ENCODE results near the gene LIMK2. TPM values are rescaled to one million over a fixed set of nuclear protein-coding genes. Genes with fewer than 3 reads are reported as not detected.
A peak's percentile ranks its signal among the peaks of the same experiment; 100 is the strongest.

Gene LIMK2
- total RNA-seq, 1 experiment from 2014 or later: 42.8 TPM

DNA sequence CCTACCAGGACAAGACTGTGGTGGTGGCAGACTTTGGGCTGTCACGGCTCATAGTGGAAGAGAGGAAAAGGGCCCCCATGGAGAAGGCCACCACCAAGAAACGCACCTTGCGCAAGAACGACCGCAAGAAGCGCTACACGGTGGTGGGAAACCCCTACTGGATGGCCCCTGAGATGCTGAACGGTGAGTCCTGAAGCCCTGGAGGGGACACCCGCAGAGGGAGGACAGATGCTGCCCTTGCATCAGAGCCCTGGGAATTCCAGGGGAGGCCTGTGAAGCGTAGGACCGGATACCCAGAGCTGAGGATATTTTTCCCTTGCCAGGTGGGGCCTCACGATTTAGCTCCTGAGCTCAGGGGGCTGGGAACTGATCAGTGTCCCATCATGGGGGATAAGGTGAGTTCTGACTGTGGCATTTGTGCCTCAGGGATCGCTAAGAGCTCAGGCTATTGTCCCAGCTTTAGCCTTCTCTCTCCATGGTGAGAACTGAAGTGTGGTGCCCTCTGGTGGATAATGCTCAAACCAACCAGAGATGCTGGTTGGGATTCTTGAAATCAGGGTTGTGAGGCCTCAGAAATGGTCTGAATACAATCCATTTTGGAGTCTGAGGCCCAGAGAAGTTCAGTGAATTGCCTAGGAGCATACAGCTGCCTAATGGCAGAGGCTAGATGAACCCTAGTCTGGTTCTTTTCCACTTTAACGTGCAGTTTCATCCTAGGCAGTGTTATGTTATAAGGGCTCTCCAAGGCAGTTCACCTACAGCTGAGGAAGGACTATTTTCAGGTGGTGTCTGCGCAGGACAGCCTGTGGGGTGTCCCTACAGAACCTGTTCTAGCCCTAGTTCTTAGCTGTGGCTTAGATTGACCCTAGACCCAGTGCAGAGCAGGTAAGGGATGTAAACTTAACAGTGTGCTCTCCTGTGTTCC lies 60.7 kb downstream of the LIMK2 start:
- H3K36me3 Mint-ChIP-seq: peaks cover 49% of the 10 kb centered on the region
- DNase-seq (ENCODE audit: low spot score): peak; percentile 67
- H3K9me3 Mint-ChIP-seq: no peaks in the 10 kb centered on the region
- peak; percentile 60 for ATAC-seq
- H3K27ac Mint-ChIP-seq: peak overlapping the region; percentile 89
- POLR2A ChIA-PET: interaction anchor here (0.5 to 1.6 kb wide), 3 partner anchors 18 to 522 kb away, joined by 3 to 5 read pairs (median 3); no protein-coding TSS in a partner anchor
- TF ChIP-seq ATF1 (CRISPR knock-in tag; IDR thresholded peaks at IDR 0.05): no peak
- TF ChIP-seq, protein P1, sequence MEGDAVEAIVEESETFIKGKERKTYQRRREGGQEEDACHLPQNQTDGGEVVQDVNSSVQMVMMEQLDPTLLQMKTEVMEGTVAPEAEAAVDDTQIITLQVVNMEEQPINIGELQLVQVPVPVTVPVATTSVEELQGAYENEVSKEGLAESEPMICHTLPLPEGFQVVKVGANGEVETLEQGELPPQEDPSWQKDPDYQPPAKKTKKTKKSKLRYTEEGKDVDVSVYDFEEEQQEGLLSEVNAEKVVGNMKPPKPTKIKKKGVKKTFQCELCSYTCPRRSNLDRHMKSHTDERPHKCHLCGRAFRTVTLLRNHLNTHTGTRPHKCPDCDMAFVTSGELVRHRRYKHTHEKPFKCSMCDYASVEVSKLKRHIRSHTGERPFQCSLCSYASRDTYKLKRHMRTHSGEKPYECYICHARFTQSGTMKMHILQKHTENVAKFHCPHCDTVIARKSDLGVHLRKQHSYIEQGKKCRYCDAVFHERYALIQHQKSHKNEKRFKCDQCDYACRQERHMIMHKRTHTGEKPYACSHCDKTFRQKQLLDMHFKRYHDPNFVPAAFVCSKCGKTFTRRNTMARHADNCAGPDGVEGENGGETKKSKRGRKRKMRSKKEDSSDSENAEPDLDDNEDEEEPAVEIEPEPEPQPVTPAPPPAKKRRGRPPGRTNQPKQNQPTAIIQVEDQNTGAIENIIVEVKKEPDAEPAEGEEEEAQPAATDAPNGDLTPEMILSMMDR (IDR thresholded peaks at IDR 0.05): peak; percentile 55
- H3K4me1 Mint-ChIP-seq: peaks cover 20% of the 10 kb centered on the region
- CTCF ChIA-PET: interaction anchor here (0.6 to 5.3 kb wide), 51 partner anchors 9 to 667 kb away, joined by 3 to 123 read pairs (median 5); partner anchors contain the start of genes LIMK2, PATZ1, PIK3IP1 and PLA2G3
- H3K27me3 Mint-ChIP-seq (ENCODE audit: low read depth): no peaks in the 10 kb centered on the region
- no peak overlapping the region for H3K4me3 Mint-ChIP-seq

GRCh38 chr22:31274017-31274416 lies 61.9 kb downstream of the LIMK2 start:
- CTCF ChIA-PET: interaction anchor here (0.7 to 5.3 kb wide), 7 partner anchors 17 to 169 kb away, joined by 3 to 123 read pairs (median 29); partner anchors contain the start of genes LIMK2 and PIK3IP1
- POLR2A ChIA-PET: no interaction called here
- no peak for ATAC-seq

GRCh38 chr22:31275018-31275417 lies 62.9 kb downstream of the LIMK2 start:
- no peak overlapping the region for H3K27ac Mint-ChIP-seq
- H3K4me3 Mint-ChIP-seq: no peak overlapping the region
- ATAC-seq: no peak
- CTCF ChIA-PET: interaction anchor here (0.7 to 2.7 kb wide), 2 partner anchors 17 to 26 kb away, joined by 3 to 53 read pairs; partner anchors contain the start of gene PIK3IP1
- H3K27me3 Mint-ChIP-seq (ENCODE audit: low read depth): no peaks in the 10 kb centered on the region
- POLR2A ChIA-PET: no interaction called here
- peaks cover 43% of the 10 kb centered on the region for H3K36me3 Mint-ChIP-seq
- no peaks in the 10 kb centered on the region for H3K9me3 Mint-ChIP-seq
- peaks cover 11% of the 10 kb centered on the region for H3K4me1 Mint-ChIP-seq
- DNase-seq (ENCODE audit: low spot score): no peak
- TF ChIP-seq RELA (CRISPR knock-in tag; IDR thresholded peaks at IDR 0.05; ENCODE audit: borderline replicate concordance) (no peak), TEAD1 (CRISPR knock-in tag; IDR thresholded peaks at IDR 0.05) (no peak), ZNF121 (CRISPR knock-in tag; IDR thresholded peaks at IDR 0.05) (no peak), KAT7 (CRISPR knock-in tag; IDR thresholded peaks at IDR 0.05; ENCODE audit: borderline replicate concordance) (no peak), FOXJ3 (CRISPR knock-in tag; IDR thresholded peaks at IDR 0.05; ENCODE audit: borderline replicate concordance) (no peak), JUN (CRISPR knock-in tag; IDR thresholded peaks at IDR 0.05) (no peak)
- TF ChIP-seq, protein P2, sequence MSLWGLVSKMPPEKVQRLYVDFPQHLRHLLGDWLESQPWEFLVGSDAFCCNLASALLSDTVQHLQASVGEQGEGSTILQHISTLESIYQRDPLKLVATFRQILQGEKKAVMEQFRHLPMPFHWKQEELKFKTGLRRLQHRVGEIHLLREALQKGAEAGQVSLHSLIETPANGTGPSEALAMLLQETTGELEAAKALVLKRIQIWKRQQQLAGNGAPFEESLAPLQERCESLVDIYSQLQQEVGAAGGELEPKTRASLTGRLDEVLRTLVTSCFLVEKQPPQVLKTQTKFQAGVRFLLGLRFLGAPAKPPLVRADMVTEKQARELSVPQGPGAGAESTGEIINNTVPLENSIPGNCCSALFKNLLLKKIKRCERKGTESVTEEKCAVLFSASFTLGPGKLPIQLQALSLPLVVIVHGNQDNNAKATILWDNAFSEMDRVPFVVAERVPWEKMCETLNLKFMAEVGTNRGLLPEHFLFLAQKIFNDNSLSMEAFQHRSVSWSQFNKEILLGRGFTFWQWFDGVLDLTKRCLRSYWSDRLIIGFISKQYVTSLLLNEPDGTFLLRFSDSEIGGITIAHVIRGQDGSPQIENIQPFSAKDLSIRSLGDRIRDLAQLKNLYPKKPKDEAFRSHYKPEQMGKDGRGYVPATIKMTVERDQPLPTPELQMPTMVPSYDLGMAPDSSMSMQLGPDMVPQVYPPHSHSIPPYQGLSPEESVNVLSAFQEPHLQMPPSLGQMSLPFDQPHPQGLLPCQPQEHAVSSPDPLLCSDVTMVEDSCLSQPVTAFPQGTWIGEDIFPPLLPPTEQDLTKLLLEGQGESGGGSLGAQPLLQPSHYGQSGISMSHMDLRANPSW (CRISPR knock-in tag; conservative IDR thresholded peaks at IDR 0.05; ENCODE audit: low read depth): no peak
- TF ChIP-seq, protein P3, sequence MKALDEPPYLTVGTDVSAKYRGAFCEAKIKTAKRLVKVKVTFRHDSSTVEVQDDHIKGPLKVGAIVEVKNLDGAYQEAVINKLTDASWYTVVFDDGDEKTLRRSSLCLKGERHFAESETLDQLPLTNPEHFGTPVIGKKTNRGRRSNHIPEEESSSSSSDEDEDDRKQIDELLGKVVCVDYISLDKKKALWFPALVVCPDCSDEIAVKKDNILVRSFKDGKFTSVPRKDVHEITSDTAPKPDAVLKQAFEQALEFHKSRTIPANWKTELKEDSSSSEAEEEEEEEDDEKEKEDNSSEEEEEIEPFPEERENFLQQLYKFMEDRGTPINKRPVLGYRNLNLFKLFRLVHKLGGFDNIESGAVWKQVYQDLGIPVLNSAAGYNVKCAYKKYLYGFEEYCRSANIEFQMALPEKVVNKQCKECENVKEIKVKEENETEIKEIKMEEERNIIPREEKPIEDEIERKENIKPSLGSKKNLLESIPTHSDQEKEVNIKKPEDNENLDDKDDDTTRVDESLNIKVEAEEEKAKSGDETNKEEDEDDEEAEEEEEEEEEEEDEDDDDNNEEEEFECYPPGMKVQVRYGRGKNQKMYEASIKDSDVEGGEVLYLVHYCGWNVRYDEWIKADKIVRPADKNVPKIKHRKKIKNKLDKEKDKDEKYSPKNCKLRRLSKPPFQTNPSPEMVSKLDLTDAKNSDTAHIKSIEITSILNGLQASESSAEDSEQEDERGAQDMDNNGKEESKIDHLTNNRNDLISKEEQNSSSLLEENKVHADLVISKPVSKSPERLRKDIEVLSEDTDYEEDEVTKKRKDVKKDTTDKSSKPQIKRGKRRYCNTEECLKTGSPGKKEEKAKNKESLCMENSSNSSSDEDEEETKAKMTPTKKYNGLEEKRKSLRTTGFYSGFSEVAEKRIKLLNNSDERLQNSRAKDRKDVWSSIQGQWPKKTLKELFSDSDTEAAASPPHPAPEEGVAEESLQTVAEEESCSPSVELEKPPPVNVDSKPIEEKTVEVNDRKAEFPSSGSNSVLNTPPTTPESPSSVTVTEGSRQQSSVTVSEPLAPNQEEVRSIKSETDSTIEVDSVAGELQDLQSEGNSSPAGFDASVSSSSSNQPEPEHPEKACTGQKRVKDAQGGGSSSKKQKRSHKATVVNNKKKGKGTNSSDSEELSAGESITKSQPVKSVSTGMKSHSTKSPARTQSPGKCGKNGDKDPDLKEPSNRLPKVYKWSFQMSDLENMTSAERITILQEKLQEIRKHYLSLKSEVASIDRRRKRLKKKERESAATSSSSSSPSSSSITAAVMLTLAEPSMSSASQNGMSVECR (CRISPR knock-in tag; IDR thresholded peaks at IDR 0.05; ENCODE audit: borderline replicate concordance): no peak

More at GRCh38 chr22:31274017-31274416, 61.9 kb downstream of the LIMK2 start:
- Mint-ChIP-seq H3K36me3 (peaks cover 43% of the 10 kb centered on the region), H3K27ac (no peak overlapping the region), H3K9me3 (no peaks in the 10 kb centered on the region), H3K4me1 (peaks cover 17% of the 10 kb centered on the region), H3K27me3 (ENCODE audit: low read depth) (no peaks in the 10 kb centered on the region), H3K4me3 (no peak overlapping the region)
- TF ChIP-seq ETV6 (CRISPR knock-in tag; IDR thresholded peaks at IDR 0.05) (no peak), TCF7 (CRISPR knock-in tag; IDR thresholded peaks at IDR 0.05; ENCODE audit: low read depth) (no peak), ATF3 (CRISPR knock-in tag; conservative IDR thresholded peaks at IDR 0.05) (no peak), AR (CRISPR knock-in tag; IDR thresholded peaks at IDR 0.05) (no peak)
- no peak for DNase-seq (ENCODE audit: low spot score)
